Thyroid gland (tissue), 4 donors: ENCODE results near the gene TRPC6.

Source experiments
- POLR2A ChIP-seq, 2 donors: fragments of 450-650 bp; IDR thresholded peaks; one replicate each; pipeline ENCODE4 v1.6.1; 2017; ENCODE audit warnings: antibody characterized with exemption in 2 of 2, mild to moderate bottlenecking in 2 of 2, moderate library complexity in 1 of 2
- TF ChIP-seq, protein P1 (sequence below), 6 experiments: fragments of 200-600 bp in 3 of 6; fragments of 450-650 bp in 3 of 6; sonication (generic) in 3 of 6; IDR thresholded peaks; one replicate each; pipeline ENCODE4 v1.5.1; 2016 to 2019; ENCODE audit warnings: antibody characterized with exemption in 6 of 6, mild to moderate bottlenecking in 2 of 6, inconsistent platforms in 1 of 6, moderate library complexity in 1 of 6

DNA sequence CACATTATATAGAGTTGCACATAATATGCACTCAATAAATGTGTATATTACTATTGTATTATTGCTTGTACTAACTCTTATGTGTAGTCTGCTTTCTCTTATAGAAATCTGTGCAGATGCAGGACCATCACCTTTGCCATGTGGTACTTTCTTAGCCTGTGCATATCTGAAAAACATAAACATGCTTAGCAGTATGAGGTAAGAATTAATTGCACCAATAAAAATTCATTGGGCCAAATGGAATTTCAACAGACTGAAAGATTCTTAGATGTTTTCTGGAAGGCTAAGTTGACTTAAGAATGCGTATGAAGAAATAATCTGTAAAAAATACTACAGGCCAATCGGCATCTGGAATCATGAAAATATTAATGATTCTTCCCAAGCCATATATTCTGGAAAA, 55.3 kb downstream of the TRPC6 start:
- TF ChIP-seq, protein P1, sequence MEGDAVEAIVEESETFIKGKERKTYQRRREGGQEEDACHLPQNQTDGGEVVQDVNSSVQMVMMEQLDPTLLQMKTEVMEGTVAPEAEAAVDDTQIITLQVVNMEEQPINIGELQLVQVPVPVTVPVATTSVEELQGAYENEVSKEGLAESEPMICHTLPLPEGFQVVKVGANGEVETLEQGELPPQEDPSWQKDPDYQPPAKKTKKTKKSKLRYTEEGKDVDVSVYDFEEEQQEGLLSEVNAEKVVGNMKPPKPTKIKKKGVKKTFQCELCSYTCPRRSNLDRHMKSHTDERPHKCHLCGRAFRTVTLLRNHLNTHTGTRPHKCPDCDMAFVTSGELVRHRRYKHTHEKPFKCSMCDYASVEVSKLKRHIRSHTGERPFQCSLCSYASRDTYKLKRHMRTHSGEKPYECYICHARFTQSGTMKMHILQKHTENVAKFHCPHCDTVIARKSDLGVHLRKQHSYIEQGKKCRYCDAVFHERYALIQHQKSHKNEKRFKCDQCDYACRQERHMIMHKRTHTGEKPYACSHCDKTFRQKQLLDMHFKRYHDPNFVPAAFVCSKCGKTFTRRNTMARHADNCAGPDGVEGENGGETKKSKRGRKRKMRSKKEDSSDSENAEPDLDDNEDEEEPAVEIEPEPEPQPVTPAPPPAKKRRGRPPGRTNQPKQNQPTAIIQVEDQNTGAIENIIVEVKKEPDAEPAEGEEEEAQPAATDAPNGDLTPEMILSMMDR (IDR thresholded peaks at IDR 0.05): no peak
- TF ChIP-seq POLR2A (IDR thresholded peaks at IDR 0.05): no peak
